VCaP (cell line): ENCODE measurements around the gene CMTM3.
A peak's percentile ranks its signal among the peaks of the same experiment; 100 is the strongest.

Experiments used
- H3K27ac ChIP-seq: fragments of 450-650 bp; 2 replicates; pipeline ENCODE4 v1.5.1; 2017
- CTCF ChIP-seq: fragments of 450-650 bp; conservative IDR thresholded peaks from 2 replicates; pipeline ENCODE4 v1.5.1; 2017; ENCODE audit warnings: mild to moderate bottlenecking, moderate library complexity

The CMTM3 gene, protein sequence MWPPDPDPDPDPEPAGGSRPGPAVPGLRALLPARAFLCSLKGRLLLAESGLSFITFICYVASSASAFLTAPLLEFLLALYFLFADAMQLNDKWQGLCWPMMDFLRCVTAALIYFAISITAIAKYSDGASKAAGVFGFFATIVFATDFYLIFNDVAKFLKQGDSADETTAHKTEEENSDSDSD

DNA sequence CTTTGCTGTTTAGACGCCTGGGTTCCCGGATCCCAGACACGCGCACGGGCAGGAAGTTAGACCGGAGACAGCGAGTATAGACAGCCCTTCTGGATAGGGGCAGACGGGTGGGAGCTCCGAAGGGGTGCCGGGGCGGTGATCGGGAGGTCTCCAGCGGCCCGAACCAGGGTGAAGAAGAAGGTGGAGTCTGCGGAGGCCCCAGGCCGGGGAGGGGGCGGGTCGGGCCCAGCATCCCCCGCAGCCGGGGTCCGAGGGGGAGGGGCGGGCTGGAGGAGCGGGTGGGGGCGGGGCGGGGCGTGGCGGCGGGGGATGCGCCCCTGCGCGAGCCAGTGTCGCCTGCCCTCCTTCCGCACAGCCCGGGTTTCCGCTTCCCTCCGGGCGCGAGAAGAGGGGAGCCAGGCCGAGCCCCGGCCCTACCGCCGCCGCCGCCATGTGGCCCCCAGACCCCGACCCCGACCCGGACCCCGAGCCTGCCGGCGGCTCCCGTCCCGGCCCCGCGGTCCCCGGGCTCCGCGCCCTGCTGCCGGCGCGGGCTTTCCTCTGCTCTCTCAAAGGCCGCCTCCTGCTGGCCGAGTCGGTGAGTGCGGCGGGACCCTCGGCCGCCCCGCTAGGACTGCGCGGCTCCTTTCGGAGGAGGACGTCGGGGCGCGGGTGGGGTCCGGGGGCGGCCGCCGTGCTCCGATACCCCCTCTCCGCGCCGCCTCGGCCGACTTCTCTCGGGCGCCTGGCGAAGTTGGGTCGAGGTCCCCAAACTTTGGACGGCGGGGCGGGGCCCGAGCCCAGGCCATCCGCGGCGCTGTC is at the start of gene CMTM3:
CMTM3 (plus strand) TSS at position 329 of the 801 bp plus-strand sequence; CDS start at position 431, 102 bp downstream.
- H3K27ac ChIP-seq = peak within 1 kb of the TSS; percentile 70

DNA sequence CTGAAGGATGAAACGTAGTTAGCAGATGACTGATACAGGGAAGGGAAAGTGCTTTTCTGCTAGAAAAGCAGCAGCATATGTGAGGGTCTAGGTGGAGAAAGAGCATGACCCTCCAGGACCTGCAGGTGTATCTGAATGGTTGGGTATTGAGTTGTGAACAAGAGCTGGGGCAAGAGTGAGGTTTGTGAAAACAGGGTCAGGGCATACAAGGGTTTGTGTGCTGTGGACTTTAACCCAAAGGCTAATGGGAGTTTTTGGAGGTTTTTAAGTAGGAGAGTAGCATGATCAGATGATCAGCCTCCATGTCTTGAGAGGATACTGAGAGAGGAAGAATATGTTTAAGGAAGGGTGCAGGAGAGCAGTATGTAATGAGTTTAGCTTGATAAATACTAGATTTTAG is 44.4 kb upstream of the CMTM3 start:
- H3K27ac ChIP-seq = no peak overlapping the region
- TF ChIP-seq CTCF = no peak

More for the DNA sequence above, at the start of gene CMTM3:
- TF ChIP-seq CTCF = peak; percentile 77

DNA sequence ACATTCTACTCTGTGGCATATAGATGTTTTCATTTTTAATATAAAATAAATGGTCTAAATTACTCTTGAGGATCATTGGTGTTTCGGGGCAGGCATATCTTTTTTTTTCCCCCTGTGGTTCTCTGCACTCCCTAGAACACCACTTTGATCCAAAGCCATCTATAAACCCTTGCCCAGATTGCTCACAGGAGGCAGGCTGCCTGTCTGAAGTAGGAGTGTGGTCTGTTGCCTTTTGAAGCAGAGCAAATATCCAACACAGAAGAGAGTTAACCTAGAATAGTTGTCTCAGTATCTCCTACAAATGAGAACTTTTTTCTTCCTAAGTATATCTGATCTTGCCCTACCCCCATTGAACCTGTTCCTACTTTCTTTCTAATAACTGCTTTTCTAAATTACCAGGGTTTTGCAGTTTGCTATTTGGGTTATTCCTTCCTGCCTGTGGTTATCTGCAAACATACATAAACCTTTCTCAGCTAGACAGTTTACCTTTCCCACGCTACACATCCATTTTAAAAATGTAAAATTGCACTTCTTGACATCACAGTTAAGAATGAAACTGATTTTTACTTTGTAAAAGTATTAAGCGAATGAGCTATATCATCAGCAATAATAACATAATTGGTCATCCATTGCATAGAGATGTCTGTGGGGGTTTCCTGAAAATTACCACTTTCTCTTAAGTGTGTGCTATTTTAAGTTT is 43.0 kb upstream of the CMTM3 start:
- no peak for TF ChIP-seq CTCF
- no peak overlapping the region for H3K27ac ChIP-seq

DNA sequence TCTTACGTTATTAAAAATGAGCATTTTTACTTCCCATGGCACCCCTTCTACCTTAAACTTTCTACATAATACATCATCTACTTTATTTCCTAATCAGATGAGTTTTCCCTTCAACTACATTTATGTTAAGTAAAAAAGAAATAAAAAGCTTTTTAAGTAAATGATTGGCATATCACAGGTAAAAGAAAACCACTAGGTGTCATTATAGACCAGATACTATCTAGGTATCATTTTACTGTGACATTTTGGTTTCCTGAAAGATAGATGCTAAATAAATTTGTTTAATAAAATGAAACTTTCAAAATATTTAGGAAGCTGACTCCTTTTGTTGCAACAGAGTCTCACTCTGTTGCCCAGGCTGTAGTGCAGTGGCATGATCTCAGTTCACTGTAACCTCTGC is 42.1 kb upstream of the CMTM3 start:
- TF ChIP-seq CTCF = peak; percentile 42
- H3K27ac ChIP-seq = no peak overlapping the region

GRCh38 chr16:66562986-66563385 is 41.5 kb upstream of the CMTM3 start:
- H3K27ac ChIP-seq = no peak overlapping the region
- no peak for TF ChIP-seq CTCF

GRCh38 chr16:66563574-66564334 is 40.8 kb upstream of the CMTM3 start:
- no peak for TF ChIP-seq CTCF

More at GRCh38 chr16:66563574-66564334, 40.8 kb upstream of the CMTM3 start:
- H3K27ac ChIP-seq = no peak overlapping the region
